Naive thymus-derived CD4-positive, alpha-beta T cell (primary cell): ENCODE results near the gene ARMC8. TPM values are rescaled to one million over a fixed set of nuclear protein-coding genes. Genes with fewer than 3 reads are reported as not detected.

Source experiments
- ATAC-seq: fragments of 150-1000 bp; cut with Tn5 transposase; 2 replicates; pipeline ENCODE4 v1.10.0; 2021; ENCODE audit warnings: mild to moderate bottlenecking, moderate library complexity
- CTCF ChIA-PET: fragments of 350-600 bp; sonication (Branson Sonifier 250); formaldehyde crosslinking; loops from one replicate; lab custom pipeline; 2021; ENCODE audit warnings: antibody characterized with exemption; lab: Charles Lee
- POLR2A ChIA-PET: fragments of 350-600 bp; sonication (Branson Sonifier 250); formaldehyde crosslinking; loops from one replicate; lab custom pipeline; 2021; ENCODE audit warnings: antibody characterized with exemption, inconsistent platforms; lab: Charles Lee
- DNase-seq, 9 donors: peaks; one replicate each; pipeline versions ENCODE4 v3.0.0 to v3.0.0-alpha.2; 2020 to 2022; ENCODE audit warnings: mixed read lengths in 1 of 9
- H3K27ac ChIP-seq: one replicate; pipeline ENCODE4 v1.7.0; 2013; ENCODE audit warnings: mild to moderate bottlenecking, low read depth, low read length, moderate library complexity
- H3K27me3 ChIP-seq, 2 donors: one replicate each; pipeline ENCODE4 v1.7.0; 2013; ENCODE audit warnings: low read length in 2 of 2, mild to moderate bottlenecking in 2 of 2, moderate library complexity in 2 of 2; ENCODE audit not compliant: control insufficient read depth in 2 of 2, insufficient read depth in 2 of 2
- H3K36me3 ChIP-seq, 3 experiments: 1 replicate in 2 of 3; 2 replicates in 1 of 3; pipeline ENCODE4 v1.7.0; 2013; ENCODE audit warnings: low read length in 3 of 3, mild to moderate bottlenecking in 3 of 3, moderate library complexity in 1 of 3; ENCODE audit not compliant: insufficient read depth in 3 of 3, control insufficient read depth in 2 of 3
- H3K4me1 ChIP-seq, 2 donors: one replicate each; pipeline ENCODE4 v1.7.0; 2013; ENCODE audit warnings: low read length in 2 of 2, mild to moderate bottlenecking in 2 of 2, moderate library complexity in 1 of 2; ENCODE audit not compliant: control insufficient read depth in 2 of 2, insufficient read depth in 2 of 2
- H3K4me3 ChIP-seq: 2 replicates; pipeline ENCODE4 v1.7.0; 2013; ENCODE audit warnings: mild to moderate bottlenecking, low read length
- H3K9me3 ChIP-seq, 3 experiments: 1 replicate in 2 of 3; 2 replicates in 1 of 3; pipeline ENCODE4 v1.7.0; 2013; ENCODE audit warnings: low read length in 3 of 3; ENCODE audit not compliant: control insufficient read depth in 2 of 3
- H3K27ac Mint-ChIP-seq, 9 donors: one replicate each; pipeline ENCODE4 v1.8.0; 2020 to 2022; ENCODE audit warnings: mixed read lengths in 9 of 9, mild to moderate bottlenecking in 8 of 9, moderate library complexity in 5 of 9, inconsistent platforms in 2 of 9
- H3K27me3 Mint-ChIP-seq, 5 donors: one replicate each; pipeline ENCODE4 v1.8.0; 2021 to 2022; ENCODE audit warnings: mixed read lengths in 5 of 5, mild to moderate bottlenecking in 1 of 5
- H3K36me3 Mint-ChIP-seq, 5 donors: one replicate each; pipeline ENCODE4 v1.8.0; 2020 to 2022; ENCODE audit warnings: mixed read lengths in 5 of 5, mild to moderate bottlenecking in 3 of 5, inconsistent platforms in 1 of 5
- H3K4me1 Mint-ChIP-seq, 7 donors: one replicate each; pipeline ENCODE4 v1.8.0; 2020 to 2022; ENCODE audit warnings: mixed read lengths in 7 of 7, mild to moderate bottlenecking in 3 of 7, inconsistent platforms in 1 of 7
- H3K4me3 Mint-ChIP-seq, 10 donors: one replicate each; pipeline ENCODE4 v1.8.0; 2020 to 2022; ENCODE audit warnings: mild to moderate bottlenecking in 10 of 10, mixed read lengths in 10 of 10, moderate library complexity in 6 of 10, inconsistent platforms in 2 of 10
- H3K9me3 Mint-ChIP-seq, 11 donors: one replicate each; pipeline ENCODE4 v1.8.0; 2020 to 2022; ENCODE audit warnings: mixed read lengths in 11 of 11, mild to moderate bottlenecking in 4 of 11, inconsistent platforms in 1 of 11, moderate library complexity in 1 of 11
- intact Hi-C, 2 donors: fragments of 100-400 bp; cut with micrococcal nuclease; formaldehyde crosslinking; loops; one replicate each; pipeline ENCODE4 v1.15.1; 2023
- polyA plus RNA-seq, 2 donors: library from polyadenylated mRNA; unstranded; fragments of 300-500 nt; fragmentation: Illumina TruSeq; gene quantifications; one replicate each; pipeline ENCODE4 v1.2.3, GENCODE V29; 2021
- total RNA-seq, 6 experiments: library from RNA in 5 of 6; stranded (reverse) in 5 of 6; gene quantifications; 1 replicate in 5 of 6; 2 replicates in 1 of 6; pipeline ENCODE4 v1.2.3 and lab custom pipeline; 2021 to 2026

ARMC8 gene
- total and polyA plus RNA-seq, 7 experiments from 2014 or later, result 43.3 to 72.3 (median 65.2) TPM

DNA sequence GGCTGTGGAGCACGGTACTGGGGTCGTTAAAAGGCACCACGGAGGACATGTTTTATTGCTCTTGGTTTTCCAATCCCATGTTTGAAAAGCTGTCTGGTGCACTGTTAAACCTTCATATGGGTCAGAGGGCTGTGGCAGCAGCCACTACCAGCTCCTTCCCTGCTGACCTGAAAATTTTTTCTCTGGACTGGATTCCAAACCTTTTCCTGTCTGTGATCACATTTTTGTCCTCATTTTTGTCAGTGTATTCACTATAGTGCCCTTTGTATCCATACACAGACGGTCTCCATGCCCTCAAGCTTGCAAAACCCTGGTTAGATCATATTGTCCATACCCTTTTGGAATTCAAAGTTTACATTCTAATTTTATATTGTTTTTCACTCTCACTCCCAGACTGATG is 72.0 kb downstream of the ARMC8 start:
- ChIA-PET POLR2A (no interaction called here), CTCF (no interaction called here)
- H3K4me3 ChIP-seq, result no peak overlapping the region
- no peak overlapping the region for H3K4me3 Mint-ChIP-seq
- H3K27ac Mint-ChIP-seq, result no peak overlapping the region
- H3K27me3 ChIP-seq, result no peaks in the 10 kb centered on the region
- H3K36me3 ChIP-seq, result peaks cover 0 to 4% (median 0%) of the 10 kb centered on the region in 3 experiments
- no peaks in the 10 kb centered on the region for H3K27me3 Mint-ChIP-seq
- intact Hi-C loops, result no loop called here
- peaks cover 0 to 44% (median 8%) of the 10 kb centered on the region in 5 donors for H3K36me3 Mint-ChIP-seq
- H3K4me1 ChIP-seq, result no peaks in the 10 kb centered on the region
- ATAC-seq (no peak), DNase-seq (no peak)
- no peaks in the 10 kb centered on the region for H3K9me3 ChIP-seq
- H3K9me3 Mint-ChIP-seq, result no peaks in the 10 kb centered on the region
- peaks cover 0 to 16% (median 0%) of the 10 kb centered on the region in 7 donors for H3K4me1 Mint-ChIP-seq
- H3K27ac ChIP-seq, result no peak overlapping the region

DNA sequence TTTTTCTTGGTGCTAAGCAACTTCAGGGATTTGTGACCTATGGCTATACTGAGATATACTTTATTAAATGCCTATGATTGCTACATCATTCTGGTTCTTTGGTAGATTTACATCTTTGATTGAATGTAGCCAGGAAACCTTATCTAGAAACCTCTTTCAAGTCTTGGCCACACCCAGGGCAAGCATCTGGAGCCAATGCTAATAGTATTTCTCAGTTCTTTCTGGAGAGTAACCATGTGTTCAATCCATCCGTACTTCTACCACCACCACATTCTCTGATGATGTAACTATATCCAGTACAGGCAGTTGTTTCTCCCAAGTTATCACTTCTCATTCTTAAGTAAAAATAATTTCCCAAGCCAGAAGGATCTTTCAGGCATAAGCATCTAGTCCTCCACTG is 73.5 kb downstream of the ARMC8 start:
- H3K36me3 Mint-ChIP-seq, result peaks cover 0 to 44% (median 12%) of the 10 kb centered on the region in 5 donors
- no peaks in the 10 kb centered on the region for H3K27me3 Mint-ChIP-seq
- no peaks in the 10 kb centered on the region for H3K4me1 ChIP-seq
- intact Hi-C loops, result no loop called here
- no peaks in the 10 kb centered on the region for H3K9me3 Mint-ChIP-seq
- no peaks in the 10 kb centered on the region for H3K27me3 ChIP-seq
- H3K9me3 ChIP-seq, result no peaks in the 10 kb centered on the region
- no peak for DNase-seq
- no peak for ATAC-seq
- H3K4me3 ChIP-seq, result no peak overlapping the region
- CTCF ChIA-PET, result no interaction called here
- no peak overlapping the region for H3K27ac ChIP-seq
- H3K27ac Mint-ChIP-seq, result peak overlapping the region in 1 of 9 donors; percentile 16
- H3K36me3 ChIP-seq, result peaks cover 0 to 9% (median 3%) of the 10 kb centered on the region in 3 experiments
- H3K4me1 Mint-ChIP-seq, result peaks cover 0 to 16% (median 0%) of the 10 kb centered on the region in 7 donors
- POLR2A ChIA-PET, result no interaction called here
- H3K4me3 Mint-ChIP-seq, result no peak overlapping the region

DNA sequence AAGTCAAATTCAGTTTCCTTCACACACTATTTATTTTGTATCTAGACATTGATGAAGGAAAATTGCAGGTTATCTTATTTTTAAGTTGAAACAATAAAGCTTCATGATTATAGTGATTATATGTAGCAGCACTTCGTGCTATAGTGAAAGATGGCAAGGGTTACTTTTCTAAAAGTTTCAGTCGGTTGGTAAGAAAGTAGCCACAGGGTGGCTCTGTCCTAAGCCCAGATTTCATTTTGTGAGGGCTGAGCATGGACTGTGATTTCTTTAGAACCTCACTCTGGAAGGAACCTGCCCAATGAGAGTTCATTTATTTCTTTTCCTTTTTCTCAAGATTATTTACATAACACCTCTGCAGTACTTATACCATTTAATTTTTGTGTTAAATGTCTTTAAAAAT is 76.0 kb downstream of the ARMC8 start:
- ChIA-PET POLR2A (no interaction called here), CTCF (no interaction called here)
- Histone ChIP-seq H3K36me3 (peaks cover 0 to 16% (median 3%) of the 10 kb centered on the region in 3 experiments), H3K27me3 (no peaks in the 10 kb centered on the region), H3K4me1 (no peaks in the 10 kb centered on the region), H3K4me3 (no peak overlapping the region), H3K27ac (no peak overlapping the region), H3K9me3 (no peaks in the 10 kb centered on the region)
- Mint-ChIP-seq H3K4me1 (peaks cover 0 to 16% (median 0%) of the 10 kb centered on the region in 7 donors), H3K27me3 (no peaks in the 10 kb centered on the region), H3K4me3 (no peak overlapping the region), H3K9me3 (no peaks in the 10 kb centered on the region), H3K27ac (peak overlapping the region in 1 of 9 donors; percentile 43), H3K36me3 (peaks cover 8 to 42% (median 11%) of the 10 kb centered on the region in 5 donors)
- intact Hi-C loops, result loop anchor here in 1 of 2 donors (1.0 kb wide), 1 partner anchor 66 kb away; the partner anchor contains the start of gene NME9
- DNase-seq (no peak), ATAC-seq (no peak)

DNA sequence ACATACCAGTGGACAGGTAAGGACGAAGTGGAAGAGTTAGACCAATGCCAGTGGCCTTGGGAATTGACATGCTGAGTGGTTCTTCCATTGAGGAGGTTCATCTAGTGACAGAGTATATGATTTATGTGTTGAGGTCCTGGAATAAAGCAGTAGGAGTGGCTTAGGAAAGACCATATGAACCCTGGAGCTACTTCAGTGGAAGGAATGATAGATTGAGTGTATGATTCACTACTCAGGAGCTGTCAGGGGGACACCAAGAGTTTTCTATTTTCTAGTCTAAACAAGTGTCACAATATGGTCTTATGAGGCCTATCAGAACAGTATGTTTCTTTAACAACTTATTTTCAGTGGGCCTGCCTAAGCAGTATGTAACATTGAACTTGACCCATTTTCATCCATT is 78.6 kb downstream of the ARMC8 start:
- Mint-ChIP-seq H3K27me3 (no peaks in the 10 kb centered on the region), H3K4me3 (no peak overlapping the region), H3K4me1 (peaks cover 0 to 15% (median 0%) of the 10 kb centered on the region in 7 donors), H3K9me3 (no peaks in the 10 kb centered on the region), H3K36me3 (peaks cover 5 to 22% (median 9%) of the 10 kb centered on the region in 5 donors), H3K27ac (peak overlapping the region in 1 of 9 donors; percentile 71)
- Histone ChIP-seq H3K4me1 (no peaks in the 10 kb centered on the region), H3K4me3 (no peak overlapping the region), H3K9me3 (no peaks in the 10 kb centered on the region), H3K36me3 (peaks cover 0 to 21% (median 3%) of the 10 kb centered on the region in 3 experiments), H3K27ac (no peak overlapping the region), H3K27me3 (no peaks in the 10 kb centered on the region)
- ATAC-seq, result no peak
- DNase-seq, result no peak
- intact Hi-C loops, result loop anchor here in 1 of 2 donors (5.0 kb wide), 1 partner anchor 93 kb away; the partner anchor contains the start of gene DBR1
- ChIA-PET POLR2A (no interaction called here), CTCF (interaction anchor here (0.6 kb wide), 1 partner anchor 1860 kb away, joined by 6 read pairs; no protein-coding TSS in a partner anchor)

DNA sequence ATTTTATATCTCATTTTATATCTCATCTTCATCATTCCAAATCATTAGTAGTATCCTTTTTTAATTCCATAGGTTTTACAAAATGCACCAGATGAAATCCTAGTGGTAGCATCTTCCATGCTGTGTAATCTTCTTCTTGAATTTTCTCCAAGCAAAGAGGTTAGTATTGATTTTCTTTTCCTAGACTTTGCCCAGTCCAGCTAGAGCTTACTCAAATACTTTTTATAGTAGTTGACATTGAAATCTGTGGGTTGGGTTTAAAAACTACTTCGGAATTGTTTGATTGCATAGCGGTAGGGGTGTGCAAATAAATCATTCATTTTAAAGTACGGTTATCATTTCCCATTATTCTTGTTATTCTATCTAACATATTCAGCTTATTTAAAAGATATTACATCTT is 80.0 kb downstream of the ARMC8 start:
- Mint-ChIP-seq H3K4me1 (peaks cover 0 to 6% (median 1%) of the 10 kb centered on the region in 7 donors), H3K27me3 (no peaks in the 10 kb centered on the region), H3K9me3 (no peaks in the 10 kb centered on the region), H3K4me3 (no peak overlapping the region), H3K36me3 (peaks cover 5 to 30% (median 14%) of the 10 kb centered on the region in 5 donors), H3K27ac (no peak overlapping the region)
- no peak overlapping the region for H3K4me3 ChIP-seq
- ChIA-PET POLR2A (no interaction called here), CTCF (interaction anchor here (1.1 kb wide), 1 partner anchor 62 kb away, joined by 3 read pairs; no protein-coding TSS in a partner anchor)
- no peak for ATAC-seq
- H3K36me3 ChIP-seq, result peaks cover 0 to 21% (median 3%) of the 10 kb centered on the region in 3 experiments
- H3K27ac ChIP-seq, result no peak overlapping the region
- no peak for DNase-seq
- intact Hi-C loops, result loop anchor here in 1 of 2 donors (5.0 kb wide), 1 partner anchor 95 kb away; the partner anchor contains the start of gene DBR1
- H3K9me3 ChIP-seq, result no peaks in the 10 kb centered on the region
- H3K27me3 ChIP-seq, result no peaks in the 10 kb centered on the region
- no peaks in the 10 kb centered on the region for H3K4me1 ChIP-seq

DNA sequence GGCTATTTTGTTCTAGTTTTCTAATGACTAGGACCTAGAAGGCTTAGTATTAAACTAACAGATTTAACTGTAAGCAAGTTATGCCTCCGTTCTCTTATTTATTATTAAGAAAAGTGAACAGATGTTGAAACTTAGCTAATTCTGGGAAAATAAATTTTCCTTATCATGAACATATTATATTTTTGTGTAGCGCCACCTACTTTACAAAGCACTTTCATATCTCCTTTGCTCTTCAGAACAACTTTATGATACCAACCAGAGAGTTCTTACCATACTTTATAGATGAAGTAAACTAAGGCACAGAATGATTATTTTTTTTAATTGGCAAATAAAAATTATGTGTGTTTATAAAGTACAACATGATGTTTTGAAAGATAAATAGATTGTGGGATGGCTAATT is 83.1 kb downstream of the ARMC8 start:
- ChIA-PET CTCF (no interaction called here), POLR2A (no interaction called here)
- intact Hi-C loops, result loop anchor here in 1 of 2 donors (5.0 kb wide), 1 partner anchor 83 kb away; the partner anchor contains the start of gene ARMC8
- Histone ChIP-seq H3K9me3 (no peaks in the 10 kb centered on the region), H3K27ac (no peak overlapping the region), H3K27me3 (no peaks in the 10 kb centered on the region), H3K36me3 (peaks cover 0 to 42% (median 3%) of the 10 kb centered on the region in 3 experiments), H3K4me3 (no peak overlapping the region), H3K4me1 (no peaks in the 10 kb centered on the region)
- ATAC-seq (no peak), DNase-seq (no peak)
- Mint-ChIP-seq H3K27me3 (no peaks in the 10 kb centered on the region), H3K4me3 (no peak overlapping the region), H3K9me3 (no peaks in the 10 kb centered on the region), H3K27ac (no peak overlapping the region), H3K36me3 (peaks cover 17 to 51% (median 30%) of the 10 kb centered on the region in 5 donors), H3K4me1 (peaks cover 0 to 6% (median 0%) of the 10 kb centered on the region in 7 donors)
